Activated naive CD8-positive, alpha-beta T cell treated with anti-CD3 and anti-CD28 coated beads, Interleukin-2, amount 50 U/mL, for 24 hours (primary cell): ENCODE data around the gene RREB1.

Experiments
- ATAC-seq: fragments of 150-1000 bp; cut with Tn5 transposase; one replicate; pipeline ENCODE4 v1.10.0; 2021
- DNase-seq: peaks from one replicate; pipeline ENCODE4 v3.0.0; 2021
- H3K27ac Mint-ChIP-seq: one replicate; pipeline ENCODE4 v1.8.0; 2021; ENCODE audit warnings: mild to moderate bottlenecking, mixed read lengths
- H3K27me3 Mint-ChIP-seq: one replicate; pipeline ENCODE4 v1.8.0; 2021; ENCODE audit warnings: mixed read lengths
- H3K36me3 Mint-ChIP-seq: one replicate; pipeline ENCODE4 v1.8.0; 2021; ENCODE audit warnings: low read depth, mixed read lengths
- H3K4me1 Mint-ChIP-seq: one replicate; pipeline ENCODE4 v1.8.0; 2021; ENCODE audit warnings: mixed read lengths
- H3K4me3 Mint-ChIP-seq: one replicate; pipeline ENCODE4 v1.8.0; 2021; ENCODE audit warnings: mild to moderate bottlenecking, moderate library complexity, mixed read lengths
- H3K9me3 Mint-ChIP-seq: one replicate; pipeline ENCODE4 v1.8.0; 2021; ENCODE audit warnings: mixed read lengths

The RREB1 gene

GRCh38 chr6:7203939-7204338 is 96.2 kb downstream of the RREB1 start:
- no peaks in the 10 kb centered on the region for H3K9me3 Mint-ChIP-seq
- peaks cover 22% of the 10 kb centered on the region for H3K36me3 Mint-ChIP-seq
- H3K4me1 Mint-ChIP-seq = peaks cover 23% of the 10 kb centered on the region
- no peak for ATAC-seq
- no peak for DNase-seq
- no peak overlapping the region for H3K27ac Mint-ChIP-seq
- no peak overlapping the region for H3K4me3 Mint-ChIP-seq
- no peaks in the 10 kb centered on the region for H3K27me3 Mint-ChIP-seq

GRCh38 chr6:7204726-7205125 is 97.0 kb downstream of the RREB1 start:
- Mint-ChIP-seq H3K4me3 (no peak overlapping the region), H3K27ac (no peak overlapping the region), H3K27me3 (no peaks in the 10 kb centered on the region), H3K36me3 (peaks cover 25% of the 10 kb centered on the region), H3K9me3 (no peaks in the 10 kb centered on the region), H3K4me1 (peaks cover 21% of the 10 kb centered on the region)
- ATAC-seq (no peak), DNase-seq (no peak)

GRCh38 chr6:7207720-7208119 is 100.0 kb downstream of the RREB1 start:
- no peaks in the 10 kb centered on the region for H3K27me3 Mint-ChIP-seq
- no peak for DNase-seq
- H3K27ac Mint-ChIP-seq = no peak overlapping the region
- peaks cover 26% of the 10 kb centered on the region for H3K36me3 Mint-ChIP-seq
- H3K4me3 Mint-ChIP-seq = no peak overlapping the region
- H3K4me1 Mint-ChIP-seq = peaks cover 3% of the 10 kb centered on the region
- no peaks in the 10 kb centered on the region for H3K9me3 Mint-ChIP-seq
- no peak for ATAC-seq

GRCh38 chr6:7213416-7213815 is 105.7 kb downstream of the RREB1 start:
- Mint-ChIP-seq H3K36me3 (peaks cover 50% of the 10 kb centered on the region), H3K9me3 (no peaks in the 10 kb centered on the region), H3K4me1 (peaks cover 4% of the 10 kb centered on the region), H3K27me3 (no peaks in the 10 kb centered on the region), H3K27ac (no peak overlapping the region), H3K4me3 (no peak overlapping the region)
- DNase-seq = no peak
- no peak for ATAC-seq

GRCh38 chr6:7214468-7214867 is 106.7 kb downstream of the RREB1 start:
- Mint-ChIP-seq H3K27ac (no peak overlapping the region), H3K36me3 (peaks cover 54% of the 10 kb centered on the region), H3K9me3 (no peaks in the 10 kb centered on the region), H3K27me3 (no peaks in the 10 kb centered on the region), H3K4me1 (peaks cover 7% of the 10 kb centered on the region), H3K4me3 (no peak overlapping the region)
- DNase-seq = no peak
- no peak for ATAC-seq

GRCh38 chr6:7215131-7215530 is 107.4 kb downstream of the RREB1 start:
- ATAC-seq (no peak), DNase-seq (no peak)
- Mint-ChIP-seq H3K4me1 (peaks cover 12% of the 10 kb centered on the region), H3K4me3 (no peak overlapping the region), H3K27me3 (no peaks in the 10 kb centered on the region), H3K9me3 (no peaks in the 10 kb centered on the region), H3K27ac (peak overlapping the region; percentile 35), H3K36me3 (peaks cover 58% of the 10 kb centered on the region)

GRCh38 chr6:7215798-7216231 is 108.1 kb downstream of the RREB1 start:
- Mint-ChIP-seq H3K27ac (peak overlapping the region; percentile 35), H3K9me3 (no peaks in the 10 kb centered on the region), H3K27me3 (no peaks in the 10 kb centered on the region), H3K4me1 (peaks cover 12% of the 10 kb centered on the region), H3K4me3 (no peak overlapping the region), H3K36me3 (peaks cover 57% of the 10 kb centered on the region)
- ATAC-seq (no peak), DNase-seq (no peak)

GRCh38 chr6:7216941-7217621 is 109.3 kb downstream of the RREB1 start:
- H3K4me3 Mint-ChIP-seq = no peak overlapping the region
- ATAC-seq (no peak), DNase-seq (no peak)
- H3K9me3 Mint-ChIP-seq = no peaks in the 10 kb centered on the region
- no peaks in the 10 kb centered on the region for H3K27me3 Mint-ChIP-seq
- peak overlapping the region; percentile 22 for H3K27ac Mint-ChIP-seq
- H3K4me1 Mint-ChIP-seq = peaks cover 12% of the 10 kb centered on the region
- peaks cover 51% of the 10 kb centered on the region for H3K36me3 Mint-ChIP-seq

GRCh38 chr6:7218406-7218988 is 110.7 kb downstream of the RREB1 start:
- Mint-ChIP-seq H3K4me1 (peaks cover 12% of the 10 kb centered on the region), H3K27me3 (no peaks in the 10 kb centered on the region), H3K9me3 (no peaks in the 10 kb centered on the region), H3K4me3 (no peak overlapping the region), H3K36me3 (peaks cover 46% of the 10 kb centered on the region), H3K27ac (no peak overlapping the region)
- DNase-seq = no peak
- no peak for ATAC-seq

- DNase-seq (peak; percentile 55), ATAC-seq (peak; percentile 91)
- Mint-ChIP-seq H3K36me3 (peaks cover 44% of the 10 kb centered on the region), H3K27me3 (no peaks in the 10 kb centered on the region), H3K27ac (peak overlapping the region; percentile 75), H3K4me1 (peaks cover 12% of the 10 kb centered on the region), H3K4me3 (no peak overlapping the region), H3K9me3 (no peaks in the 10 kb centered on the region)
Observed at GRCh38 chr6:7219310-7219709, 111.5 kb downstream of the RREB1 start.

- DNase-seq (no peak), ATAC-seq (no peak)
- no peak overlapping the region for H3K4me3 Mint-ChIP-seq
- peaks cover 9% of the 10 kb centered on the region for H3K4me1 Mint-ChIP-seq
- H3K27me3 Mint-ChIP-seq = no peaks in the 10 kb centered on the region
- H3K36me3 Mint-ChIP-seq = peaks cover 33% of the 10 kb centered on the region
- no peaks in the 10 kb centered on the region for H3K9me3 Mint-ChIP-seq
- no peak overlapping the region for H3K27ac Mint-ChIP-seq
Observed at GRCh38 chr6:7222197-7222596, 114.4 kb downstream of the RREB1 start.

GRCh38 chr6:7224731-7225130 is 117.0 kb downstream of the RREB1 start:
- peak overlapping the region; percentile 60 for H3K27ac Mint-ChIP-seq
- no peaks in the 10 kb centered on the region for H3K27me3 Mint-ChIP-seq
- ATAC-seq (no peak), DNase-seq (no peak)
- peaks cover 41% of the 10 kb centered on the region for H3K36me3 Mint-ChIP-seq
- H3K4me3 Mint-ChIP-seq = no peak overlapping the region
- peaks cover 3% of the 10 kb centered on the region for H3K4me1 Mint-ChIP-seq
- H3K9me3 Mint-ChIP-seq = no peaks in the 10 kb centered on the region

GRCh38 chr6:7228662-7229375 is 121.1 kb downstream of the RREB1 start:
- Mint-ChIP-seq H3K36me3 (peaks cover 43% of the 10 kb centered on the region), H3K27me3 (no peaks in the 10 kb centered on the region), H3K4me3 (no peak overlapping the region), H3K4me1 (peaks cover 2% of the 10 kb centered on the region), H3K9me3 (no peaks in the 10 kb centered on the region), H3K27ac (no peak overlapping the region)
- no peak for DNase-seq
- ATAC-seq = no peak

- Mint-ChIP-seq H3K27ac (no peak overlapping the region), H3K4me3 (no peak overlapping the region), H3K4me1 (peaks cover 5% of the 10 kb centered on the region), H3K27me3 (no peaks in the 10 kb centered on the region), H3K36me3 (peaks cover 46% of the 10 kb centered on the region), H3K9me3 (no peaks in the 10 kb centered on the region)
- DNase-seq (no peak), ATAC-seq (no peak)
Observed at GRCh38 chr6:7229376-7230326, 121.9 kb downstream of the RREB1 start.
